ENCODE results near the gene TAS2R5.

DNA sequence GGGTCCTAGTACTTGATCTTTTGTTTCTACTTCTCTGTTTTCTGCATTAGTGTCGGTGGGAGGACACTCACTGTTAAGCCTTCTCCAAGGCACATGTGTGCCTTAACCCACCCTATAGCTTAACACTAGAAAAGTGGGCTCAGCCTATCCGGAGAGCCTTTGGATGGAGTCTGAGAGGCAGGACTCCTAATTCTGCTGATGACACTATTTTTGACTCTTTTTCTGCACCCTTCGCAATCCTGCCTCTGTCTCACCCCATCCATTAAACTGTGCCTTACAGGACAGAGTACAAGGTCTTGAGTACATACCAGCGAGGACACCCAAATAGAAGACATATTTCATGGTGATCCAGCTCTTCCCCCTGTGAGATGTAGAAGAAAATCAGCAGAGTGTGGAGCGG is 50.7 kb downstream of the TAS2R5 start:
- TF ChIP-seq CTCF (IDR thresholded peaks at IDR 0.05) (no peak), POLR2A (IDR thresholded peaks at IDR 0.05) (no peak)

Measured in tibial nerve (tissue), 3 donors.